Stimulated activated naive CD8-positive, alpha-beta T cell treated with anti-CD3 and anti-CD28 coated beads, Interleukin-15, amount 100 ng/mL, for 72 hours (primary cell): ENCODE results near the gene WBP4.
"Not testable (repeated sequence)": the region's sequence is repeated elsewhere in the genome, so short reads cannot be mapped to it uniquely, and the experiment has no call there.

Experiments used
- ATAC-seq: fragments of 150-1000 bp; cut with Tn5 transposase; 2 replicates; pipeline ENCODE4 v1.10.0; 2021; ENCODE audit warnings: mild to moderate bottlenecking, moderate library complexity
- DNase-seq, 2 donors: peaks; one replicate each; pipeline ENCODE4 v3.0.0; 2021 to 2022
- H3K27ac Mint-ChIP-seq, 2 donors: one replicate each; pipeline ENCODE4 v1.8.0; 2022; ENCODE audit warnings: mild to moderate bottlenecking in 2 of 2, mixed read lengths in 2 of 2, moderate library complexity in 2 of 2
- H3K27me3 Mint-ChIP-seq: one replicate; pipeline ENCODE4 v1.8.0; 2022; ENCODE audit warnings: mixed read lengths
- H3K4me1 Mint-ChIP-seq: one replicate; pipeline ENCODE4 v1.8.0; 2022; ENCODE audit warnings: mild to moderate bottlenecking, mixed read lengths
- H3K4me3 Mint-ChIP-seq, 2 donors: one replicate each; pipeline ENCODE4 v1.8.0; 2022; ENCODE audit warnings: mild to moderate bottlenecking in 2 of 2, mixed read lengths in 2 of 2, moderate library complexity in 1 of 2
- H3K9me3 Mint-ChIP-seq, 2 donors: one replicate each; pipeline ENCODE4 v1.8.0; 2022; ENCODE audit warnings: mixed read lengths in 2 of 2

WBP4 gene

GRCh38 chr13:41058295-41059070, 2.8 kb upstream of the WBP4 start:
- Mint-ChIP-seq H3K9me3 (no peaks in the 10 kb centered on the region), H3K27me3 (no peaks in the 10 kb centered on the region), H3K4me3 (peak overlapping the region; percentile 98 to 100), H3K4me1 (peaks cover 86% of the 10 kb centered on the region), H3K27ac (peak overlapping the region; percentile 0 to 67)
- DNase-seq (no peak), ATAC-seq (no peak)

GRCh38 chr13:41059456-41060081, 1.7 kb upstream of the WBP4 start:
- H3K27ac Mint-ChIP-seq, result peak overlapping the region; percentile 95 to 100
- ATAC-seq, result no peak
- DNase-seq, result no peak
- no peaks in the 10 kb centered on the region for H3K9me3 Mint-ChIP-seq
- no peaks in the 10 kb centered on the region for H3K27me3 Mint-ChIP-seq
- peak overlapping the region; percentile 98 to 100 for H3K4me3 Mint-ChIP-seq
- H3K4me1 Mint-ChIP-seq, result peaks cover 87% of the 10 kb centered on the region

- Mint-ChIP-seq H3K9me3 (no peaks in the 10 kb centered on the region), H3K27ac (peak overlapping the region; percentile 95 to 100), H3K27me3 (no peaks in the 10 kb centered on the region), H3K4me1 (peaks cover 86% of the 10 kb centered on the region), H3K4me3 (peak overlapping the region; percentile 98 to 100)
- peak; percentile 76 to 85 for DNase-seq
- ATAC-seq, result peak; percentile 54
Measured at GRCh38 chr13:41060082-41060723, 1.1 kb upstream of the WBP4 start.

GRCh38 chr13:41060724-41061074, 610 bp upstream of the WBP4 start:
- Mint-ChIP-seq H3K9me3 (no peaks in the 10 kb centered on the region), H3K27ac (peak overlapping the region; percentile 99 to 100), H3K4me1 (peaks cover 81% of the 10 kb centered on the region), H3K4me3 (peak overlapping the region; percentile 98 to 100), H3K27me3 (no peaks in the 10 kb centered on the region)
- DNase-seq (peak; percentile 92 to 93), ATAC-seq (peak; percentile 68)

- H3K27ac Mint-ChIP-seq, result peak overlapping the region; percentile 99 to 100
- peaks cover 68% of the 10 kb centered on the region for H3K4me1 Mint-ChIP-seq
- H3K4me3 Mint-ChIP-seq, result peak overlapping the region; percentile 98 to 100
- DNase-seq, result no peak
- no peaks in the 10 kb centered on the region for H3K9me3 Mint-ChIP-seq
- peak; percentile 48 for ATAC-seq
- H3K27me3 Mint-ChIP-seq, result no peaks in the 10 kb centered on the region
Measured at GRCh38 chr13:41061914-41062837, 867 bp downstream of the WBP4 start.

- no peak overlapping the region for H3K4me3 Mint-ChIP-seq
- H3K4me1 Mint-ChIP-seq, result peaks cover 47% of the 10 kb centered on the region
- ATAC-seq, result no peak
- H3K9me3 Mint-ChIP-seq, result no peaks in the 10 kb centered on the region
- no peaks in the 10 kb centered on the region for H3K27me3 Mint-ChIP-seq
- no peak for DNase-seq
- H3K27ac Mint-ChIP-seq, result no peak overlapping the region
Measured at GRCh38 chr13:41064493-41064892, 3.2 kb downstream of the WBP4 start.

GRCh38 chr13:41065078-41065477, 3.8 kb downstream of the WBP4 start:
- peaks cover 42% of the 10 kb centered on the region for H3K4me1 Mint-ChIP-seq

GRCh38 chr13:41074523-41074922, 13.2 kb downstream of the WBP4 start:
- Mint-ChIP-seq H3K4me3 (no peak overlapping the region), H3K4me1 (no peaks in the 10 kb centered on the region), H3K27me3 (no peaks in the 10 kb centered on the region), H3K9me3 (no peaks in the 10 kb centered on the region), H3K27ac (no peak overlapping the region)
- no peak for DNase-seq
- ATAC-seq, result no peak

More at GRCh38 chr13:41065078-41065477, 3.8 kb downstream of the WBP4 start:
- DNase-seq, result no peak
- no peak for ATAC-seq
- Mint-ChIP-seq H3K9me3 (no peaks in the 10 kb centered on the region), H3K4me3 (no peak overlapping the region), H3K27me3 (no peaks in the 10 kb centered on the region), H3K27ac (no peak overlapping the region)

- Mint-ChIP-seq H3K27me3 (no peaks in the 10 kb centered on the region), H3K4me3 (no peak overlapping the region), H3K27ac (no peak overlapping the region), H3K4me1 (no peaks in the 10 kb centered on the region), H3K9me3 (no peaks in the 10 kb centered on the region)
- DNase-seq (no peak), ATAC-seq (no peak)
Measured at GRCh38 chr13:41075034-41075433, 13.7 kb downstream of the WBP4 start.

GRCh38 chr13:41075485-41075884, 14.2 kb downstream of the WBP4 start:
- H3K4me3 Mint-ChIP-seq, result no peak overlapping the region
- no peaks in the 10 kb centered on the region for H3K4me1 Mint-ChIP-seq
- no peak for ATAC-seq
- DNase-seq, result no peak
- no peaks in the 10 kb centered on the region for H3K9me3 Mint-ChIP-seq
- no peaks in the 10 kb centered on the region for H3K27me3 Mint-ChIP-seq
- H3K27ac Mint-ChIP-seq, result no peak overlapping the region

- no peak for ATAC-seq
- no peak for DNase-seq
- Mint-ChIP-seq H3K27me3 (no peaks in the 10 kb centered on the region), H3K4me1 (no peaks in the 10 kb centered on the region), H3K4me3 (no peak overlapping the region), H3K27ac (no peak overlapping the region), H3K9me3 (no peaks in the 10 kb centered on the region)
Measured at GRCh38 chr13:41077475-41077874, 16.2 kb downstream of the WBP4 start.

- Mint-ChIP-seq H3K9me3 (no peaks in the 10 kb centered on the region), H3K27me3 (no peaks in the 10 kb centered on the region), H3K4me1 (no peaks in the 10 kb centered on the region), H3K4me3 (no peak overlapping the region), H3K27ac (no peak overlapping the region)
- ATAC-seq (no peak), DNase-seq (no peak)
Measured at GRCh38 chr13:41079725-41080124, 18.4 kb downstream of the WBP4 start.

- H3K27me3 Mint-ChIP-seq, result no peaks in the 10 kb centered on the region
- H3K27ac Mint-ChIP-seq, result no peak overlapping the region
- ATAC-seq (no peak), DNase-seq (no peak)
- peaks cover 0 to 9% of the 10 kb centered on the region in 2 donors for H3K9me3 Mint-ChIP-seq
- H3K4me3 Mint-ChIP-seq, result no peak overlapping the region
- H3K4me1 Mint-ChIP-seq, result no peaks in the 10 kb centered on the region
Measured at GRCh38 chr13:41085961-41086585, 24.8 kb downstream of the WBP4 start.

GRCh38 chr13:41095681-41096080, 34.4 kb downstream of the WBP4 start:
- H3K4me3 Mint-ChIP-seq, H3K4me1 Mint-ChIP-seq, H3K27me3 Mint-ChIP-seq, DNase-seq, H3K9me3 Mint-ChIP-seq, H3K27ac Mint-ChIP-seq, ATAC-seq: not testable (repeated sequence)

- ATAC-seq, result no peak
- no peak for DNase-seq
- no peaks in the 10 kb centered on the region for H3K4me1 Mint-ChIP-seq
- no peak overlapping the region for H3K27ac Mint-ChIP-seq
- H3K27me3 Mint-ChIP-seq, result no peaks in the 10 kb centered on the region
- no peak overlapping the region for H3K4me3 Mint-ChIP-seq
- no peaks in the 10 kb centered on the region for H3K9me3 Mint-ChIP-seq
Measured at GRCh38 chr13:41098761-41099160, 37.5 kb downstream of the WBP4 start.
